Small intestine (tissue), 7 donors: ENCODE measurements around the gene CNTN1. TPM values are rescaled to one million over a fixed set of nuclear protein-coding genes. Genes with fewer than 3 reads are reported as not detected.
"Not testable (repeated sequence)": the region's sequence is repeated elsewhere in the genome, so short reads cannot be mapped to it uniquely, and the experiment has no call there.

Experiments used
- DNase-seq, 2 donors: peaks; one replicate each; pipeline versions ENCODE4 v3.0.0 to v3.0.0-alpha.2; 2013
- FAIRE-seq: peaks from 2 replicates; lab custom pipeline; 2012; peaks lifted over from hg19 to GRCh38; lab: Jason Lieb, UNC
- H3K27ac ChIP-seq, 3 donors: one replicate each; pipeline ENCODE4 v1.5.1; 2013; ENCODE audit warnings: low read length in 2 of 3, mild to moderate bottlenecking in 2 of 3, control low read depth in 1 of 3, inconsistent platforms in 1 of 3, low read depth in 1 of 3, moderate library complexity in 1 of 3
- H3K27me3 ChIP-seq, 3 donors: one replicate each; pipeline ENCODE4 v1.6.1; 2013; ENCODE audit warnings: low read length in 3 of 3, inconsistent platforms in 1 of 3; ENCODE audit not compliant: control insufficient read depth in 3 of 3, insufficient read depth in 3 of 3
- H3K36me3 ChIP-seq, 3 donors: one replicate each; pipeline ENCODE4 v1.6.1; 2013; ENCODE audit warnings: low read length in 3 of 3, inconsistent platforms in 1 of 3, low read depth in 1 of 3, mild to moderate bottlenecking in 1 of 3, moderate library complexity in 1 of 3; ENCODE audit not compliant: control insufficient read depth in 3 of 3, insufficient read depth in 2 of 3
- H3K4me1 ChIP-seq, 3 donors: one replicate each; pipeline ENCODE4 v1.6.1; 2013; ENCODE audit warnings: low read length in 2 of 3, inconsistent platforms in 1 of 3, low read depth in 1 of 3, mild to moderate bottlenecking in 1 of 3, moderate library complexity in 1 of 3; ENCODE audit not compliant: control insufficient read depth in 3 of 3, insufficient read depth in 2 of 3
- H3K4me3 ChIP-seq, 3 donors: one replicate each; pipeline ENCODE4 v1.5.1; 2013; ENCODE audit warnings: low read length in 3 of 3, control low read depth in 1 of 3, inconsistent platforms in 1 of 3, low read depth in 1 of 3, mild to moderate bottlenecking in 1 of 3, moderate library complexity in 1 of 3
- H3K9me3 ChIP-seq, 2 donors: one replicate each; pipeline ENCODE4 v1.6.1; 2013; ENCODE audit warnings: low read depth in 1 of 2, low read length in 1 of 2; ENCODE audit not compliant: control insufficient read depth in 2 of 2, insufficient read depth in 1 of 2
- WGBS, 3 donors: extraction: QIAGEN DNeasy Blood & Tissue Kit; methylation state at CpG; one replicate each; pipeline ENCODE4 v1.1.7; 2013; 5-methylcytosine and 5-hydroxymethylcytosine counted together
- polyA plus RNA-seq, 4 donors: library from polyadenylated mRNA; stranded (reverse) in 3 of 4; unstranded in 1 of 4; fragments of 200-250 nt in 3 of 4; fragments of 120-200 nt in 1 of 4; gene quantifications; one replicate each; pipeline versions ENCODE4 v1.2.1 to v1.2.3, GENCODE V29; 2013
- donor health status: healthy with polysubstance abuse.
- donor health status: control.
- donor health status: control.
- donor health status: Bipolar disorder and iron deficiency.
- donor health status: healthy.

CNTN1 gene
- polyA plus RNA-seq, 4 donors, result under 0.01 to 1.6 (median 0.56) TPM

DNA sequence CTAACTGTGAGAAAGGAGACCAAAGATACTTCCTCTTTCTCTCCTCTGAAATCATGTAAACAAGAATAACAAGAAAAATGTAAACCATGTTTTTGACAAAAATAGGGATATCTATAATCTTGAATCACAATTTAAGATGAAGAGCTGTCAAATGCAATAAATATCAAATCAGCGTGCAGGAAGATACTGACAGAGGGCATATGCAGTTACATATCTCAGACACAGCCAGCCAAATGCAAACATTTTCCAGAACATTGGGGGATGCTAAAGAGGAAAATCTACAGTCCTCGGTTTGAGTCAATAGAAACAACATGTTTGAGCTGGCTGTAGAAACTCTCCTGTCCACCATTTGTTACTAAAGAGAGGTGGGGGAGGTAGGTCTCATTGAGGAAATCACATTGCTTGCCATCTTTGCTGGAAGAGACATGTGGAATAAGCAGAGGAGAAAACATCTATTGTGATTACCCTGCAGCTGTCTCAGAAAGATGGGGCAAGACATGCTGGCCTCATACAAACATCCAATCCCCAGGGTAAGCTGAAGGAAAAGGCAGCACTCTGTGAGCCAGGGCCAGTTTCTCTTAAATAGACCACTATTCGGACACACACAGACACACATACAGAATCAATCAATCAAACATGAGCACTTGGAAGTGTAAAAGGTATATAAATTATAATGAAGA lies 43.5 kb downstream of the CNTN1 start:
- Histone ChIP-seq H3K4me3 (no peak overlapping the region), H3K9me3 (no peaks in the 10 kb centered on the region), H3K27me3 (no peaks in the 10 kb centered on the region), H3K27ac (no peak overlapping the region), H3K36me3 (no peaks in the 10 kb centered on the region), H3K4me1 (no peaks in the 10 kb centered on the region)
- no peak for DNase-seq
- FAIRE-seq, result no peak
- WGBS, 3 donors, result 55 to 58% (median 57%) methylated on average over 3 of the region's 3 CpGs

DNA sequence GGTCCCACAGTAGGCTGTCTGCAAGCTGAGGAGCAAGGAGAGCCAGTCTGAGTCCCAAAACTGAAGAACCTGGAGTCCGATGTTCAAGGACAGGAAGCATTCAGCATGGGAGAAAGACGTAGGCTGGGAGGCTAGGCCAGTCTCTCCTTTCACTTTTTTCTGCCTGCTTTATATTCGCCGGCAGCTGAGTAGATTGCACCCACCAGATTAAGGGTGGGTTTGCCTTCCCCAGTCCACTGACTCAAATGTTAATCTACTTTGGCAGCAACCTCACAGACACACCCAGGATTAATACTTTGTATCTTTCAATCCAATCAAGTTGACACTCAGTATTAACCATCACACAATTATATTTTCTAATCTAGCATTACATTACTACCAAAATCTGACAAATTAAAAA lies 45.2 kb downstream of the CNTN1 start:
- H3K9me3 ChIP-seq, result not testable (repeated sequence)
- WGBS, 3 donors, result 69 to 81% (median 78%) methylated on average over 4 of the region's 4 CpGs

DNA sequence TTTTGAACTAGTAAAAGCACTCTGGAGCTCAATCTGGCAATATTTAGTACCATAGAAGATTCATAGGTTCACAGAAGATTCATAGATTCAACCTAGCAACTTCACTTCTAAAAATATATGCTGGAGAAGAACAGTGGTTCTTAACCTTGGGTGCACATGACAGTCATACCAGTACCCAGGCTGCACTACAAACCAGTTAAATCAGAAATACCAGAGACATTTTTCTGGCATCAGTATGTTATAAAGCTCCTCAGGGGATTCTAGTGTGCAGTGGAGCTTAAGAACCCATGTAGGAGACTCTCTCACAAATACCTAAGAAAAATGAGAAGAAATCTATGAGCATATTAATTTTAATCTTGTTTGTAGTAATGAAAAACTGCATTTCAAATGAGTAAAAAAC lies 46.6 kb downstream of the CNTN1 start:
- Histone ChIP-seq H3K36me3 (no peaks in the 10 kb centered on the region), H3K4me1 (no peaks in the 10 kb centered on the region), H3K4me3 (no peak overlapping the region), H3K9me3 (no peaks in the 10 kb centered on the region), H3K27ac (no peak overlapping the region), H3K27me3 (no peaks in the 10 kb centered on the region)
- FAIRE-seq, result no peak
- DNase-seq, result no peak

More for the DNA sequence above, 45.2 kb downstream of the CNTN1 start:
- not testable (repeated sequence) for H3K4me1 ChIP-seq, H3K4me3 ChIP-seq, H3K27me3 ChIP-seq, FAIRE-seq, H3K27ac ChIP-seq, DNase-seq, H3K36me3 ChIP-seq

DNA sequence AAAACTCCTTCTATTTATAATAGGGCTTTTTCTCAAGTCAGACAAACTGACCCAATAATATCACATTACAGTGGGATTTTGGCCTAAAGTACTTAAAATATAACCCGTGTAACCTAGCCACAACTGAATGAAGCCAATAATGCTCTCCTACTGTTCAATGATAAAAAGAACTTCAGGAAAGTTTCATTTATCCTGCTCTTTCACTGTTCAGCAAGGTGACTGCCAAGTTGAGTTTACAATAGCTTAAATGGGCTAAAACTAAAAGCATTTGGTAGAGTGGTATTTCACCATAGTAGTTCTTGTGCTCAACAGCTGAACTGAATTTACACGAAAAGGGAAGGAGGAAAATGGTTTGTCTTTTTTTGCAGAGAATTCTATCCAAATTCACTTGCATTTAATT lies 49.8 kb downstream of the CNTN1 start:
- no peaks in the 10 kb centered on the region for H3K4me1 ChIP-seq
- no peaks in the 10 kb centered on the region for H3K9me3 ChIP-seq
- WGBS, 3 donors, result 62 to 76% (median 65%) methylated on average over 2 of the region's 2 CpGs
- FAIRE-seq (no peak), DNase-seq (no peak)
- H3K27me3 ChIP-seq, result no peaks in the 10 kb centered on the region
- no peak overlapping the region for H3K27ac ChIP-seq
- no peaks in the 10 kb centered on the region for H3K36me3 ChIP-seq
- H3K4me3 ChIP-seq, result no peak overlapping the region

DNA sequence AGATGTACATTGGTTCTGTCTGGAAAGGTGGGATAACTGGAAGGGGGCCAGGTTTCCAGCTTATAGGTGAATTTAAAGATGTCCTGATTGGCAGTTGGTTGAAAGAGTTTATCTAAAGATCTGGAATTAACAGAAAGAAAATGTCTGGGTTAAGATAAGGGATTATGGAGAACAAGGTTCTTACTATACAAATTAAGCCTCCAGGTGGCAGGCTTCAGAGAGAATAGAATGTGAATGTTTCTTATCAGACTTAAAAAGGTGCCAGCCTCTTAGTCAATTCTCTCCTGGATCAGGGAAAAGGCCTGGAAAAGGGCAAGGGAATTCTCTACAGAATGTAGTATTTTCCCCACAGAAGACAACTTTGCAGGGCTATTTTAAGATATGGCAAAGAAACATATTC lies 53.1 kb downstream of the CNTN1 start:
- Histone ChIP-seq H3K27me3 (no peaks in the 10 kb centered on the region), H3K4me3 (no peak overlapping the region), H3K36me3 (no peaks in the 10 kb centered on the region), H3K9me3 (no peaks in the 10 kb centered on the region), H3K4me1 (no peaks in the 10 kb centered on the region), H3K27ac (no peak overlapping the region)
- FAIRE-seq (no peak), DNase-seq (no peak)

DNA sequence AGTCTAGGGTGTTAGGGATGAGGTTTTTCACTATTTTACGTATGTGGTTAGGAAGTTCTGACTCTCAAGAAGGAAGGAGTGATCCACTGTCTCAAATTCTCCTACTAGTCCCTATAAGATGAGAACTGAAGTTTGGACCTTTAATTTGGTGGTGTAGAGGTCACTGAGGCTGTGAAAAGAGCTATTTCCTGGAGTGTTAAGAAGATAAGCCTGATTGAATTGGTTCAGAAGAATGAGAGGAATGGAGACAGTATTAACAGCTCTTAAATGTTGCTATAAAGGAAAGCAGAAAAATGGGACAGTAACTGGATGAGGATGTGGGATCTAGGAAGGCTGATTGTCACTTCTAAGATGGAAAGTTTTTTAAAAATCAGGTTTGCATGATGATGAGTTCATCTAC lies 57.6 kb downstream of the CNTN1 start:
- no peaks in the 10 kb centered on the region for H3K36me3 ChIP-seq
- FAIRE-seq (no peak), DNase-seq (no peak)
- H3K4me3 ChIP-seq, result no peak overlapping the region
- no peaks in the 10 kb centered on the region for H3K9me3 ChIP-seq
- no peaks in the 10 kb centered on the region for H3K4me1 ChIP-seq
- 59 to 71% (median 62%) methylated on average over 1 of the region's 1 CpG for WGBS, 3 donors
- H3K27ac ChIP-seq, result no peak overlapping the region
- no peaks in the 10 kb centered on the region for H3K27me3 ChIP-seq

DNA sequence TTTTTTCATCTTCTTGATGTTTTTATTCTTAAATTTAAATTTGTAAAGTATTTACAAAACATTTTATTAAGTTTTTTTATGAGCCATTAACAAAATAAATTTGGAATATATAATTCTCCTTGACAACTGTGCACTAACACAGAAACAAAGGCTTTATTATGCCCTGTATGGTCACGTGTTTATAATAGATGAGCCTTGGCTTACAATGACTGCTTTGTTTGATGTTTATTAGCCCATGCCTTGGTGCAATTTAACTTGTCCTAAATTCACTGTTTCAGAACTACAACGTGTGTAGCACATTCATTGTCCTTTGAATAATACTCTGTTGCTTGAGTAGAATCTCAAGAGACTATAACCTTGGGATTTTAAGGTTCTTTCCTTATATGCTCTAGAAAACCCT lies 59.8 kb downstream of the CNTN1 start:
- no peaks in the 10 kb centered on the region for H3K36me3 ChIP-seq

DNA sequence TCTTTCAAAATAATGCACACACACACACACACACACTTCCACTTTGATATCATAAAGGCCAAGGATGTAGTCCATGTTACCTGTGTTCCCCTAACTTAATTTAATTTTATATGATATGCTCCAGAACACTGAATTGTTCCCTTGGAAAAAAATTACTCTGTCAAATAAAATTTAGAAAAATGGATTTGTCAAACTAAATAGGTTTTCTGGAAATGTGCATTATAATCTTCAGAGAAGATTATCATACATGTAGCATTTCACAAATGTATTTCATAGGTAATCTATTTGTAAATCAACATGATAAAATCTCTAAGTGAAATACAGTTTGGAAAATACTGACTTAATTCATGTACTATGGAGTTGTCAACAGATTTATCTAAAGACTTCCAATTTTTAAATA lies 68.6 kb downstream of the CNTN1 start:
- DNase-seq, result no peak
- Histone ChIP-seq H3K27me3 (no peaks in the 10 kb centered on the region), H3K27ac (no peak overlapping the region), H3K4me3 (no peak overlapping the region), H3K9me3 (no peaks in the 10 kb centered on the region), H3K36me3 (no peaks in the 10 kb centered on the region), H3K4me1 (no peaks in the 10 kb centered on the region)
- FAIRE-seq, result no peak

More for the DNA sequence above, 59.8 kb downstream of the CNTN1 start:
- no peak for FAIRE-seq
- H3K4me1 ChIP-seq, result no peaks in the 10 kb centered on the region
- peak in 1 of 2 donors; percentile 1 for DNase-seq
- H3K27me3 ChIP-seq, result no peaks in the 10 kb centered on the region
- WGBS, 3 donors, result 9 to 22% (median 15%) methylated on average over 2 of the region's 2 CpGs
- H3K4me3 ChIP-seq, result no peak overlapping the region
- no peak overlapping the region for H3K27ac ChIP-seq
- no peaks in the 10 kb centered on the region for H3K9me3 ChIP-seq

DNA sequence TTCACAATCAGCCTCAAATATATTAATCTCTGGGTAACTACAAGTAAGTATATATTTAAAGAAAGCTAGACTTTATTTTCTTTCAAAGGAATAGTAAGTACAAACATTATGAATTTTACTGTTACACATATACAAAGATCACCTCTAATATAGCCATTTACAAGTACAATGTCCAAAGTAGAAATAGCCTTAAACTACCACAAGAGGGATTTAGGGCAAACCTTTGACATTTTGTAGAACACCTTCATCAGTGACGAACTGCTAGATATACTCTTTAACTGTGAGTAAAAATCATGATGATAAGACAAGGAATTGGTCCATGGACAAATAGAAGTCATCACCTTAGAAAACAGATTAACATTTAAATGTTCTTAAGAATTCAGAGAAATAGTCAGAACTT lies 69.8 kb downstream of the CNTN1 start:
- FAIRE-seq, result no peak

More for the DNA sequence above, 69.8 kb downstream of the CNTN1 start:
- Histone ChIP-seq H3K36me3 (no peaks in the 10 kb centered on the region), H3K9me3 (no peaks in the 10 kb centered on the region), H3K27ac (no peak overlapping the region), H3K4me1 (no peaks in the 10 kb centered on the region), H3K4me3 (no peak overlapping the region), H3K27me3 (no peaks in the 10 kb centered on the region)
- 39 to 62% (median 54%) methylated on average over 1 of the region's 1 CpG for WGBS, 3 donors
- no peak for DNase-seq
